Right lobe of liver (tissue), 4 donors: ENCODE data around the gene MIP.

Experiments
- CTCF ChIP-seq, 4 donors: fragments of 200-600 bp in 3 of 4; fragments of 450-650 bp in 1 of 4; IDR thresholded peaks; one replicate each; pipeline versions ENCODE4 v1.5.1 to v1.8.0; 2016 to 2022; ENCODE audit warnings: antibody characterized with exemption in 4 of 4, mild to moderate bottlenecking in 2 of 4
- POLR2A ChIP-seq: fragments of 450-650 bp; IDR thresholded peaks from one replicate; pipeline ENCODE4 v1.6.1; 2017; ENCODE audit warnings: antibody characterized with exemption, mild to moderate bottlenecking
- donor health status: DM: no; HTN: no; CAD: no.
- donor health status: DM: no; HTN: no; CAD: no.
- donor health status: DM: no; HTN: yes; CAD: no.

- TF ChIP-seq CTCF (IDR thresholded peaks at IDR 0.05) (no peak), POLR2A (no peak)
Observed at GRCh38 chr12:56457817-56458216, 3.4 kb upstream of the MIP start.
